HG02588 (cell line): ENCODE results near the gene ZNF429.
"Not testable (repeated sequence)": the region's sequence is repeated elsewhere in the genome, so short reads cannot be mapped to it uniquely, and the experiment has no call there.

Source experiments
- ATAC-seq: cut with Tn5 transposase; IDR thresholded peaks from one replicate; pipeline ENCODE4 v1.9.1; 2021; ENCODE audit warnings: mild to moderate bottlenecking, moderate library complexity; ENCODE audit not compliant: unreplicated experiment

Gene ZNF429

DNA sequence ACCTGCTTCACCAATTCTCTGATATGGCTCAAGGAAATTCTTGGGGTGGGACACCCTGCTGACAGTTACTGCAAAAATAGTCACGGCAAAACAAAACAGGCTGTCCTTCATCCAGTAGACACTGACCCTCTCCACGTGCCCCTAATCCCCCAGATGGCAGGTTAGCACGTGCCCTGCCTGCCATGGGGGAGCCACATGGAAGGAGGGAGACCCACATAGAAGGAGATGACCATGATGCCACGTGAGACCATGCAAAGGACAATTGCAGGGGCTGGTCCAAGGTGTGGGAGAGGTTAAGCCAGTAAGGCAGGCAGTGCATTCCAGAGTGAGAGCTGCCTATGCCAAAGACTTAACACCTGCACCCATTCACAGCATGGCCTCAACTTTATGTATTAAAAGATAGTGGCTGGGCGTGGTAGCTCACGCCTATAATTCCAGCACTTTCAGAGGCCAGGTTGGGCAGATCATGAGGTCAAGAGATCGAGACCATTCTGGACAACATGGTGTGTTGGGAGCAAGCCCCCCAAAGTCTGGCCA, 82.7 kb downstream of the ZNF429 start:
- ATAC-seq: no peak

- ATAC-seq: no peak
Measured at GRCh38 chr19:21590867-21591266, 85.5 kb downstream of the ZNF429 start.

- ATAC-seq: no peak
Measured at GRCh38 chr19:21593008-21593481, 87.6 kb downstream of the ZNF429 start.

DNA sequence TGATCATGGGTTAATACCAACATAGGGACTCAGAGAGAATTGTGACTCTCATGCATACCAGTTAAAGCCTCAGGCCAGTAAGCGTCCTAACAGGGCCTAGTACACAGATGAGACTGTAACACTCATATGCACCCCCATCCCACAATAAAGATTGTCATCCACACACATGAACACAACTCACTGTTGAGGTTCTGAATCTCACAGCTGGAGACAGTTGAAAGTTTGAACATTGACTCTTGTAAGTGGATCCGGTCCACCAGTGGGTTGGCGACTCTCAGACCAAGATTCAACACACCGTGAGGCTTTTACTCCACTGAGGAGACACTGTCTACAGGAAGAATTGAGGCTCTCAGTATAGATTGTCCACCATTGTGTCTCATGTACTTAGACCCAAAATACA, 88.1 kb downstream of the ZNF429 start:
- ATAC-seq: no peak

GRCh38 chr19:21593934-21594820, 88.8 kb downstream of the ZNF429 start:
- no peak for ATAC-seq

GRCh38 chr19:21595185-21595584, 89.8 kb downstream of the ZNF429 start:
- no peak for ATAC-seq

GRCh38 chr19:21602082-21602658, 96.8 kb downstream of the ZNF429 start:
- no peak for ATAC-seq

DNA sequence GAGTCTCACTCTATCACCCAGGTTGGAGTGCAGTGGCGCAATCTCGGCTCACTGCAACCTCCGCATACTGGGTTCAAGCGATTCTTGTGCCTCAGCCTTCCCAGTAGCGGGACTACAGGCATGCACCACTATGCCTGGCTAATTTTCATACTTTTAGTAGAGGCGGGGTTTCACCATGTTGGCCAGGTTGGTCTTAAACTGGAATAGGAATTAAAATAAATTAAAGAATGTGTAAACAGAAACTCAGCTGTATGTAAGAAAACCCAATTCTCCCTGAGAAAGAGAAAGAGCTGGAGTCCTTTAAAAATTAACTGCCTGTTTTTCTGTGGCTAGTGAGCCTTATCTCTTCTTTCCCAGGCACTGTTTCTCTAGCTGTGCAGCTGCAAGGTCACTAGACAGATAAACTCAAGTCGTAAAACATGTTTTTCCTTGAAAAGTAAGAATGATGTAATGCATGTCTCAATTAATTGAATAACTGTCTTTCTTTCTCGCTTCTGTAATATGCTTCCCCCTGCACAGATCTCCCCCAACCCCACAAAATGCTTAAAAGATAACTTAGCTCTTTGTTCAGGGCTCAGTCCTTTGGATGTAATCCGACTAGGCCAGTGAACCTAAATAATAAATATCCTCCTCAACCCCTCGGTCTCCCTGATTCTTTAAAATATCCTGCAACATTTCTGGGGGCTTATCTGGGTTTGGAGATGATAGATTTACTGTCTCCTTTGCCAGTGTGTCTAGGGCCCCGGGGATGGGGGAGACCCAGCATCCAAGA, 97.4 kb downstream of the ZNF429 start:
- ATAC-seq: not testable (repeated sequence)

- ATAC-seq: no peak
Measured at GRCh38 chr19:21603431-21604231, 98.2 kb downstream of the ZNF429 start.

- no peak for ATAC-seq
Measured at GRCh38 chr19:21604351-21604926, 99.0 kb downstream of the ZNF429 start.
